ENCODE data around the gene GAREM1.

- TF ChIP-seq POLR2A (IDR thresholded peaks at IDR 0.05) (no peak), CTCF (IDR thresholded peaks at IDR 0.05) (no peak)
Measured at GRCh38 chr18:32478317-32478716, 7.6 kb upstream of the GAREM1 start.

Data from Peyer's patch (tissue), 4 donors.